Thymus (tissue), 11 donors: ENCODE data around the gene SNX5. TPM values are rescaled to one million over a fixed set of nuclear protein-coding genes. Genes with fewer than 3 reads are reported as not detected.

Source experiments
- DNase-seq, 9 donors: peaks; one replicate each; pipeline ENCODE4 v3.0.0-alpha.2; 2013; ENCODE audit warnings: low spot score in 9 of 9, low read depth in 6 of 9, missing footprints in 1 of 9
- H3K27ac ChIP-seq, 2 donors: one replicate each; pipeline ENCODE4 v1.5.1; 2013; ENCODE audit warnings: control low read depth in 1 of 2, low read depth in 1 of 2, low read length in 1 of 2, mild to moderate bottlenecking in 1 of 2, moderate library complexity in 1 of 2
- H3K27me3 ChIP-seq, 2 donors: one replicate each; pipeline ENCODE4 v1.5.1; 2013; ENCODE audit warnings: low read length in 1 of 2; ENCODE audit not compliant: control insufficient read depth in 2 of 2, insufficient read depth in 1 of 2
- H3K36me3 ChIP-seq, 2 donors: one replicate each; pipeline ENCODE4 v1.5.1; 2013; ENCODE audit warnings: low read length in 1 of 2, mild to moderate bottlenecking in 1 of 2, moderate library complexity in 1 of 2; ENCODE audit not compliant: control insufficient read depth in 2 of 2, insufficient read depth in 2 of 2
- H3K4me1 ChIP-seq, 2 donors: one replicate each; pipeline ENCODE4 v1.5.1; 2013; ENCODE audit warnings: low read length in 2 of 2; ENCODE audit not compliant: control insufficient read depth in 2 of 2, insufficient read depth in 2 of 2
- H3K4me3 ChIP-seq, 2 donors: one replicate each; pipeline ENCODE4 v1.5.1; 2013; ENCODE audit warnings: low read length in 2 of 2, control low read depth in 1 of 2, mild to moderate bottlenecking in 1 of 2
- H3K9me3 ChIP-seq, 2 donors: one replicate each; pipeline ENCODE4 v1.5.1; 2013; ENCODE audit warnings: low read length in 1 of 2, mild to moderate bottlenecking in 1 of 2; ENCODE audit not compliant: control insufficient read depth in 2 of 2, insufficient read depth in 1 of 2
- WGBS: extraction: QIAGEN DNeasy Blood & Tissue Kit; methylation state at CpG from one replicate; pipeline ENCODE4 v1.1.7; 2013; 5-methylcytosine and 5-hydroxymethylcytosine counted together
- polyA plus RNA-seq: library from polyadenylated mRNA; stranded (reverse); fragments of 200-250 nt; gene quantifications from one replicate; pipeline ENCODE4 v1.2.3, GENCODE V29; 2013
- total RNA-seq: library from RNA; stranded (reverse); fragments of 120-200 nt; gene quantifications from one replicate; pipeline ENCODE4 v1.2.4, GENCODE V29; 2013
- donor health status: healthy.

The SNX5 gene
- total and polyA plus RNA-seq, 2 donors: 102 to 134 TPM

- Histone ChIP-seq H3K27me3 (no peaks in the 10 kb centered on the region), H3K4me3 (no peak overlapping the region), H3K9me3 (no peaks in the 10 kb centered on the region), H3K4me1 (no peaks in the 10 kb centered on the region), H3K36me3 (no peaks in the 10 kb centered on the region), H3K27ac (no peak overlapping the region)
- 58% methylated on average over 1 of the region's 1 CpG for WGBS
- no peak for DNase-seq
Observed at GRCh38 chr20:17921774-17922173, 46.8 kb downstream of the SNX5 start.

GRCh38 chr20:17919149-17919548 is 49.4 kb downstream of the SNX5 start:
- H3K4me3 ChIP-seq: no peak overlapping the region
- 96% methylated on average over 8 of the region's 8 CpGs for WGBS
- H3K4me1 ChIP-seq: peaks cover 0 to 3% of the 10 kb centered on the region in 2 donors
- H3K36me3 ChIP-seq: no peaks in the 10 kb centered on the region
- H3K27me3 ChIP-seq: peaks cover 0 to 3% of the 10 kb centered on the region in 2 donors
- H3K9me3 ChIP-seq: no peaks in the 10 kb centered on the region
- no peak overlapping the region for H3K27ac ChIP-seq
- no peak for DNase-seq

- Histone ChIP-seq H3K27me3 (peaks cover 0 to 3% of the 10 kb centered on the region in 2 donors), H3K27ac (no peak overlapping the region), H3K36me3 (no peaks in the 10 kb centered on the region), H3K4me1 (peaks cover 0 to 3% of the 10 kb centered on the region in 2 donors), H3K4me3 (no peak overlapping the region), H3K9me3 (no peaks in the 10 kb centered on the region)
- DNase-seq: no peak
- WGBS: 91% methylated on average over 7 of the region's 7 CpGs
Observed at GRCh38 chr20:17917832-17918618, 50.6 kb downstream of the SNX5 start.

- Histone ChIP-seq H3K36me3 (no peaks in the 10 kb centered on the region), H3K27me3 (peaks cover 0 to 3% of the 10 kb centered on the region in 2 donors), H3K4me3 (no peak overlapping the region), H3K4me1 (peaks cover 0 to 3% of the 10 kb centered on the region in 2 donors), H3K27ac (no peak overlapping the region), H3K9me3 (no peaks in the 10 kb centered on the region)
- DNase-seq: no peak
- 18% methylated on average over 3 of the region's 3 CpGs for WGBS
Observed at GRCh38 chr20:17916433-17916891, 52.1 kb downstream of the SNX5 start.

GRCh38 chr20:17914957-17915356 is 53.6 kb downstream of the SNX5 start:
- no peak overlapping the region for H3K27ac ChIP-seq
- 82% methylated on average over 4 of the region's 4 CpGs for WGBS
- no peaks in the 10 kb centered on the region for H3K9me3 ChIP-seq
- DNase-seq: no peak
- H3K4me1 ChIP-seq: peaks cover 0 to 3% of the 10 kb centered on the region in 2 donors
- H3K27me3 ChIP-seq: peaks cover 0 to 3% of the 10 kb centered on the region in 2 donors
- no peak overlapping the region for H3K4me3 ChIP-seq
- no peaks in the 10 kb centered on the region for H3K36me3 ChIP-seq

GRCh38 chr20:17912916-17913315 is 55.7 kb downstream of the SNX5 start:
- 86% methylated on average over 2 of the region's 2 CpGs for WGBS
- H3K27ac ChIP-seq: no peak overlapping the region

GRCh38 chr20:17911927-17912326 is 56.7 kb downstream of the SNX5 start:
- WGBS: 74% methylated on average over 4 of the region's 4 CpGs
- no peak overlapping the region for H3K4me3 ChIP-seq
- no peak overlapping the region for H3K27ac ChIP-seq
- H3K4me1 ChIP-seq: peaks cover 0 to 3% of the 10 kb centered on the region in 2 donors
- no peak for DNase-seq
- peaks cover 0 to 3% of the 10 kb centered on the region in 2 donors for H3K27me3 ChIP-seq
- no peaks in the 10 kb centered on the region for H3K36me3 ChIP-seq
- no peaks in the 10 kb centered on the region for H3K9me3 ChIP-seq

More at GRCh38 chr20:17912916-17913315, 55.7 kb downstream of the SNX5 start:
- Histone ChIP-seq H3K36me3 (no peaks in the 10 kb centered on the region), H3K4me3 (no peak overlapping the region), H3K4me1 (peaks cover 0 to 3% of the 10 kb centered on the region in 2 donors), H3K9me3 (no peaks in the 10 kb centered on the region), H3K27me3 (peaks cover 0 to 3% of the 10 kb centered on the region in 2 donors)
- no peak for DNase-seq

- no peak overlapping the region for H3K27ac ChIP-seq
- 92% methylated on average over 6 of the region's 6 CpGs for WGBS
- no peaks in the 10 kb centered on the region for H3K36me3 ChIP-seq
- no peaks in the 10 kb centered on the region for H3K9me3 ChIP-seq
- no peaks in the 10 kb centered on the region for H3K4me1 ChIP-seq
- peaks cover 0 to 3% of the 10 kb centered on the region in 2 donors for H3K27me3 ChIP-seq
- DNase-seq: no peak
- H3K4me3 ChIP-seq: no peak overlapping the region
Observed at GRCh38 chr20:17910828-17911294, 57.7 kb downstream of the SNX5 start.

- no peak overlapping the region for H3K4me3 ChIP-seq
- H3K27ac ChIP-seq: no peak overlapping the region
- no peaks in the 10 kb centered on the region for H3K9me3 ChIP-seq
- no peak for DNase-seq
- H3K36me3 ChIP-seq: no peaks in the 10 kb centered on the region
- peaks cover 0 to under 1% of the 10 kb centered on the region in 2 donors for H3K27me3 ChIP-seq
- 90% methylated on average over 4 of the region's 4 CpGs for WGBS
- H3K4me1 ChIP-seq: no peaks in the 10 kb centered on the region
Observed at GRCh38 chr20:17909869-17910321, 58.7 kb downstream of the SNX5 start.
